ENCODE data around the gene SESTD1.

DNA sequence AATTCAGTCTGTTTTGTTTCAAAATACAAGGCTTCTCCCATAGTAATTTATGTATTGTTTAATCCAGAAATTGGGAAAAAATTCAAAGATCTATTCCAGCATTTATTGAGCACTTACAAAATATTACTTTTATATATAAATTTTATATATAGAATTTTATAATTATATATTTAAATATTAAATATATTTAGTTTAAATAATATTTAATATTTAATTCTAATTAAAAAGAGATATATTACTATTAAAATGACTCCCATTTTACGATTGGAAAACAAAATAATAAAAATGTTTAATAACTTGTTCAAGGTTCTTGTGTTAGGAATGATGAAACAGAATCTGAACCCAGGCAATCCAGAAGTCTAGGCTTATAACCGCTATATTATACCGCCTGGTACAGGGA, 40.5 kb upstream of the SESTD1 start:
- TF ChIP-seq, protein P1, sequence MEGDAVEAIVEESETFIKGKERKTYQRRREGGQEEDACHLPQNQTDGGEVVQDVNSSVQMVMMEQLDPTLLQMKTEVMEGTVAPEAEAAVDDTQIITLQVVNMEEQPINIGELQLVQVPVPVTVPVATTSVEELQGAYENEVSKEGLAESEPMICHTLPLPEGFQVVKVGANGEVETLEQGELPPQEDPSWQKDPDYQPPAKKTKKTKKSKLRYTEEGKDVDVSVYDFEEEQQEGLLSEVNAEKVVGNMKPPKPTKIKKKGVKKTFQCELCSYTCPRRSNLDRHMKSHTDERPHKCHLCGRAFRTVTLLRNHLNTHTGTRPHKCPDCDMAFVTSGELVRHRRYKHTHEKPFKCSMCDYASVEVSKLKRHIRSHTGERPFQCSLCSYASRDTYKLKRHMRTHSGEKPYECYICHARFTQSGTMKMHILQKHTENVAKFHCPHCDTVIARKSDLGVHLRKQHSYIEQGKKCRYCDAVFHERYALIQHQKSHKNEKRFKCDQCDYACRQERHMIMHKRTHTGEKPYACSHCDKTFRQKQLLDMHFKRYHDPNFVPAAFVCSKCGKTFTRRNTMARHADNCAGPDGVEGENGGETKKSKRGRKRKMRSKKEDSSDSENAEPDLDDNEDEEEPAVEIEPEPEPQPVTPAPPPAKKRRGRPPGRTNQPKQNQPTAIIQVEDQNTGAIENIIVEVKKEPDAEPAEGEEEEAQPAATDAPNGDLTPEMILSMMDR (IDR thresholded peaks at IDR 0.05): no peak
- no peak for TF ChIP-seq RNF2 (IDR thresholded peaks at IDR 0.05; ENCODE audit: borderline replicate concordance, low read depth)
- no peak for TF ChIP-seq RARB (CRISPR knock-in tag; IDR thresholded peaks at IDR 0.05)
- TF ChIP-seq CEBPB (IDR thresholded peaks at IDR 0.05): no peak
- TF ChIP-seq, protein P2, sequence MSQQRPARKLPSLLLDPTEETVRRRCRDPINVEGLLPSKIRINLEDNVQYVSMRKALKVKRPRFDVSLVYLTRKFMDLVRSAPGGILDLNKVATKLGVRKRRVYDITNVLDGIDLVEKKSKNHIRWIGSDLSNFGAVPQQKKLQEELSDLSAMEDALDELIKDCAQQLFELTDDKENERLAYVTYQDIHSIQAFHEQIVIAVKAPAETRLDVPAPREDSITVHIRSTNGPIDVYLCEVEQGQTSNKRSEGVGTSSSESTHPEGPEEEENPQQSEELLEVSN (IDR thresholded peaks at IDR 0.05; ENCODE audit: borderline replicate concordance, low read depth): no peak
- no peak for TF ChIP-seq SMC3 (IDR thresholded peaks at IDR 0.05)
